OCI-LY1 (cell line): ENCODE results near the gene RERE.

Experiments
- H2AFZ ChIP-seq: fragments of 200-600 bp; sonication (generic), shearing (Covaris generic); 2 replicates; pipeline ENCODE4 v1.6.0; 2014; ENCODE audit warnings: antibody characterized with exemption, mild to moderate bottlenecking, low read length
- H3F3A ChIP-seq: fragments of 200-600 bp; sonication (generic), shearing (Covaris generic); 2 replicates; pipeline ENCODE4 v1.6.0; 2014; ENCODE audit warnings: mild to moderate bottlenecking, antibody characterized with exemption, low read length, moderate library complexity; ENCODE audit not compliant: insufficient read depth
- H3K27ac ChIP-seq: fragments of 200-600 bp; sonication (generic); 2 replicates; pipeline ENCODE4 v1.5.1; 2014; ENCODE audit warnings: low read length, mixed run types, mild to moderate bottlenecking, low read depth; ENCODE audit not compliant: poor library complexity, severe bottlenecking
- H3K27me3 ChIP-seq: fragments of 200-600 bp; sonication (generic); 2 replicates; pipeline ENCODE4 v1.6.0; 2014; ENCODE audit warnings: antibody characterized with exemption, mild to moderate bottlenecking, low read length, moderate library complexity; ENCODE audit not compliant: insufficient read depth
- H3K36me3 ChIP-seq: fragments of 200-600 bp; sonication (generic); 2 replicates; pipeline ENCODE4 v1.6.1; 2014; ENCODE audit warnings: mild to moderate bottlenecking, antibody characterized with exemption, low read length, moderate library complexity, mixed read lengths; ENCODE audit not compliant: insufficient read depth
- H3K4me1 ChIP-seq: fragments of 200-600 bp; sonication (generic); 2 replicates; pipeline ENCODE4 v1.5.1; 2014; ENCODE audit warnings: mild to moderate bottlenecking, low read length, moderate library complexity; ENCODE audit not compliant: insufficient read depth, severe bottlenecking
- H3K4me2 ChIP-seq: fragments of 200-600 bp; sonication (generic), shearing (Covaris generic); 2 replicates; pipeline ENCODE4 v1.6.1; 2014; ENCODE audit warnings: low read length
- H3K4me3 ChIP-seq: fragments of 200-600 bp; sonication (generic); 2 replicates; pipeline ENCODE4 v1.5.1; 2014; ENCODE audit warnings: low read length, low read depth, mild to moderate bottlenecking, mixed read lengths; ENCODE audit not compliant: poor library complexity, severe bottlenecking
- H3K79me2 ChIP-seq: fragments of 200-600 bp; shearing (Covaris generic); 2 replicates; pipeline ENCODE4 v1.6.1; 2016; ENCODE audit warnings: mixed run types, low read length, mixed read lengths; ENCODE audit not compliant: insufficient read depth
- H3K9ac ChIP-seq: fragments of 200-600 bp; sonication (generic), shearing (Covaris generic); 2 replicates; pipeline ENCODE4 v1.6.1; 2014; ENCODE audit warnings: mild to moderate bottlenecking, low read length, mixed read lengths
- H3K9me2 ChIP-seq: fragments of 200-600 bp; sonication (generic), shearing (Covaris generic); 2 replicates; pipeline ENCODE4 v1.6.1; 2014; ENCODE audit warnings: low read depth, mild to moderate bottlenecking, low read length, mixed read lengths
- H3K9me3 ChIP-seq: fragments of 200-600 bp; shearing (Covaris generic); 2 replicates; pipeline ENCODE4 v1.6.1; 2014; ENCODE audit warnings: low read length, mixed read lengths
- H4K20me1 ChIP-seq: fragments of 200-600 bp; sonication (generic), shearing (Covaris generic); 2 replicates; pipeline ENCODE4 v1.6.0; 2016; ENCODE audit warnings: mild to moderate bottlenecking, low read length; ENCODE audit not compliant: insufficient read depth
- EZH2 ChIP-seq: fragments of 200-600 bp; sonication (generic), shearing (Covaris generic); IDR thresholded peaks from 2 replicates; pipeline ENCODE4 v1.8.0; 2017; ENCODE audit warnings: borderline replicate concordance, mixed run types, mild to moderate bottlenecking, antibody characterized with exemption, low read length, moderate library complexity, mixed read lengths
- TF ChIP-seq, protein P1 (sequence below): fragments of 200-600 bp; sonication (generic), shearing (Covaris generic); IDR thresholded peaks from 2 replicates; pipeline ENCODE4 v1.5.1; 2017; ENCODE audit warnings: mild to moderate bottlenecking, antibody characterized with exemption, low read length, moderate library complexity, mixed read lengths

The RERE gene

GRCh38 chr1:8800416-8800815, 17.0 kb downstream of the RERE start:
- no peak for TF ChIP-seq EZH2
- Histone ChIP-seq H3K36me3 (no peaks in the 10 kb centered on the region), H4K20me1 (no peaks in the 10 kb centered on the region), H3F3A (no peaks in the 10 kb centered on the region), H3K4me2 (no peak overlapping the region), H3K27ac (no peak overlapping the region), H3K9me3 (no peaks in the 10 kb centered on the region), H3K4me3 (no peak overlapping the region), H2AFZ (no peak overlapping the region), H3K27me3 (no peaks in the 10 kb centered on the region), H3K9me2 (no peaks in the 10 kb centered on the region), H3K79me2 (no peaks in the 10 kb centered on the region), H3K9ac (no peak overlapping the region), H3K4me1 (no peaks in the 10 kb centered on the region)

DNA sequence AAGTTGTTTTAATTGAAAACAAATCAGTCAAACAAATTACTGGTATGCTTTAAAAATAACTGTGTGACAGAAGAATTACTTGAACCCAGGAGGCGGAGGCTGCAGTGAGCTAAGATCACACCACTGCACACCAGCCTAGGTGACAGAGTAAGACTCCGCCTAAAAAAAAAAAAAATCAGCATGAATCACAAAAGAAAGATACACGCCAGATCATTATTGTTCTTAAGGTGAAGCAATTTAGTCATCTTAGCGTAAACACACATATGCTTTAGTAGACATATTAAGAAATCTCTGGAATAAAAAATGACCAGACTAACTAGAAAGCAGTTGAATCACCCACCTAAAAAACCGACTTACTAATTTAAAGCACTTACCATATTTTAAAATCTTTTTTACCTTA, 20.2 kb downstream of the RERE start:
- Histone ChIP-seq H2AFZ (no peak overlapping the region), H3F3A (no peaks in the 10 kb centered on the region), H3K4me3 (no peak overlapping the region), H3K79me2 (no peaks in the 10 kb centered on the region), H3K9ac (no peak overlapping the region), H3K27me3 (no peaks in the 10 kb centered on the region), H3K9me3 (no peaks in the 10 kb centered on the region), H3K9me2 (no peaks in the 10 kb centered on the region), H3K4me2 (no peak overlapping the region), H3K4me1 (no peaks in the 10 kb centered on the region), H3K27ac (no peak overlapping the region), H3K36me3 (no peaks in the 10 kb centered on the region), H4K20me1 (no peaks in the 10 kb centered on the region)
- TF ChIP-seq, protein P1, sequence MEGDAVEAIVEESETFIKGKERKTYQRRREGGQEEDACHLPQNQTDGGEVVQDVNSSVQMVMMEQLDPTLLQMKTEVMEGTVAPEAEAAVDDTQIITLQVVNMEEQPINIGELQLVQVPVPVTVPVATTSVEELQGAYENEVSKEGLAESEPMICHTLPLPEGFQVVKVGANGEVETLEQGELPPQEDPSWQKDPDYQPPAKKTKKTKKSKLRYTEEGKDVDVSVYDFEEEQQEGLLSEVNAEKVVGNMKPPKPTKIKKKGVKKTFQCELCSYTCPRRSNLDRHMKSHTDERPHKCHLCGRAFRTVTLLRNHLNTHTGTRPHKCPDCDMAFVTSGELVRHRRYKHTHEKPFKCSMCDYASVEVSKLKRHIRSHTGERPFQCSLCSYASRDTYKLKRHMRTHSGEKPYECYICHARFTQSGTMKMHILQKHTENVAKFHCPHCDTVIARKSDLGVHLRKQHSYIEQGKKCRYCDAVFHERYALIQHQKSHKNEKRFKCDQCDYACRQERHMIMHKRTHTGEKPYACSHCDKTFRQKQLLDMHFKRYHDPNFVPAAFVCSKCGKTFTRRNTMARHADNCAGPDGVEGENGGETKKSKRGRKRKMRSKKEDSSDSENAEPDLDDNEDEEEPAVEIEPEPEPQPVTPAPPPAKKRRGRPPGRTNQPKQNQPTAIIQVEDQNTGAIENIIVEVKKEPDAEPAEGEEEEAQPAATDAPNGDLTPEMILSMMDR: no peak
- no peak for TF ChIP-seq EZH2

- H3K79me2 ChIP-seq: no peaks in the 10 kb centered on the region
- no peaks in the 10 kb centered on the region for H3K9me2 ChIP-seq
- no peaks in the 10 kb centered on the region for H3K36me3 ChIP-seq
- H3K27me3 ChIP-seq: no peaks in the 10 kb centered on the region
- H3K27ac ChIP-seq: no peak overlapping the region
- TF ChIP-seq, protein P1: no peak
- no peak for TF ChIP-seq EZH2
- H3F3A ChIP-seq: no peaks in the 10 kb centered on the region
- no peak overlapping the region for H3K4me3 ChIP-seq
- no peaks in the 10 kb centered on the region for H4K20me1 ChIP-seq
- H3K9ac ChIP-seq: no peak overlapping the region
- H3K4me2 ChIP-seq: no peak overlapping the region
- no peaks in the 10 kb centered on the region for H3K9me3 ChIP-seq
- H2AFZ ChIP-seq: no peak overlapping the region
- no peaks in the 10 kb centered on the region for H3K4me1 ChIP-seq
These were observed 20.6 kb downstream of the RERE start for GRCh38 chr1:8796812-8797211.

DNA sequence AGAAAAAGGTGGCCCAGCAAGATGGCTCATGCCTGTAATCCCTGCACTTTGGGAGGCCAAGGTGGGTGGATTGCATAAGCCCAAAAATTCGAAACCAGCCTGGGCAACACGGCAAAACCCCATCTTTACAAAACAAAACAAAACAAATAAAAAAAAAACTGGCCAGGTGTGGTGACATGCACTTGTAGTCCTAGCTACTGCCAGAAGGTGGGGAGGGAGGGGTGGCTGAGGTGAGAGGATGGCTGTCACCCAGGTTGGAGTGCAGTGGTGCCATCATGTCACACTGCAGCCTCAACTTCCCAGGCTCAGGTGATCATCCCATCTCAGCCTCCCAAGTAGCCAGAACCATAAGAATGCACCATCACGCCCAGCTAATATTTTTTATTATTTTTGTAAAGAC, 22.8 kb downstream of the RERE start:
- Histone ChIP-seq H3K4me2 (no peak overlapping the region), H3K36me3 (no peaks in the 10 kb centered on the region), H2AFZ (no peak overlapping the region), H3K4me3 (no peak overlapping the region), H3K27ac (no peak overlapping the region), H3K9me3 (no peaks in the 10 kb centered on the region), H3K27me3 (no peaks in the 10 kb centered on the region), H3K4me1 (no peaks in the 10 kb centered on the region), H3K9ac (no peak overlapping the region), H3F3A (no peaks in the 10 kb centered on the region), H3K79me2 (no peaks in the 10 kb centered on the region), H4K20me1 (no peaks in the 10 kb centered on the region), H3K9me2 (no peaks in the 10 kb centered on the region)
- TF ChIP-seq, protein P1: no peak
- no peak for TF ChIP-seq EZH2
